Endothelial cell of umbilical vein (primary cell): ENCODE measurements around the gene ATP6V1E1. TPM values are rescaled to one million over a fixed set of nuclear protein-coding genes. Genes with fewer than 3 reads are reported as not detected.

ENCODE experiments used
- BruUV-seq: library from RNA; stranded (reverse); fragments of 400-500 nt; replicated peaks from 2 replicates; lab custom pipeline; 2021; lab: Mats Ljungman, UMichigan
- CTCF ChIA-PET: fragments of 300-600, 350-600 bp; sonication (Branson Sonifier 250); formaldehyde crosslinking; loops from one replicate; lab custom pipeline; 2021; ENCODE audit warnings: antibody characterized with exemption, inconsistent platforms; lab: Charles Lee
- POLR2A ChIA-PET: fragments of 300-600, 350-600 bp; sonication (Branson Sonifier 250); formaldehyde crosslinking; loops from one replicate; lab custom pipeline; 2021; ENCODE audit warnings: antibody characterized with exemption, inconsistent platforms; lab: Charles Lee
- DNase-seq: peaks from one replicate; pipeline ENCODE4 v3.0.0-alpha.2; 2011; ENCODE audit warnings: low read depth, low spot score
- FAIRE-seq: peaks from 2 replicates; lab custom pipeline; 2011; peaks lifted over from hg19 to GRCh38; lab: Jason Lieb, UNC
- H2AFZ ChIP-seq: 2 replicates; pipeline ENCODE4 v1.6.0; 2012; ENCODE audit warnings: low read depth, low read length, control low read depth, inconsistent platforms
- H3K27ac ChIP-seq: 2 replicates; pipeline ENCODE4 v1.5.1; 2011; ENCODE audit warnings: low read depth, mild to moderate bottlenecking, control low read depth, low read length, moderate library complexity; ENCODE audit not compliant: insufficient read depth
- H3K27me3 ChIP-seq, 2 experiments: 2 replicates each; pipeline versions ENCODE4 v1.6.0 to v1.6.1; 2011; ENCODE audit warnings: low read length in 2 of 2, mixed read lengths in 1 of 2; ENCODE audit not compliant: control insufficient read depth in 2 of 2, insufficient read depth in 2 of 2
- H3K36me3 ChIP-seq, 2 experiments: 2 replicates in 1 of 2; 3 replicates in 1 of 2; pipeline ENCODE4 v1.5.1; 2011; ENCODE audit warnings: low read length in 2 of 2, mild to moderate bottlenecking in 1 of 2, moderate library complexity in 1 of 2; ENCODE audit not compliant: control insufficient read depth in 2 of 2, insufficient read depth in 2 of 2; ENCODE audit errors: extremely low read depth in 1 of 2
- H3K4me1 ChIP-seq: 3 replicates; pipeline ENCODE4 v1.5.1; 2011; ENCODE audit warnings: mild to moderate bottlenecking, low read length; ENCODE audit not compliant: control insufficient read depth, insufficient read depth; ENCODE audit errors: extremely low read depth
- H3K4me2 ChIP-seq: 2 replicates; pipeline ENCODE4 v1.6.1; 2011; ENCODE audit warnings: low read length, control low read depth, mixed read lengths; ENCODE audit not compliant: insufficient read depth
- H3K4me3 ChIP-seq, 3 experiments: fragments of 200-600 bp in 1 of 3; sonication (generic), shearing (Covaris generic) in 1 of 3; replicated peaks in 1 of 3; 2 replicates each; pipeline ENCODE4 v1.5.1; 2011 to 2016; ENCODE audit warnings: control low read depth in 3 of 3, low read length in 3 of 3, mild to moderate bottlenecking in 2 of 3, inconsistent platforms in 1 of 3, low read depth in 1 of 3, moderate library complexity in 1 of 3; ENCODE audit not compliant: insufficient read depth in 1 of 3
- H3K79me2 ChIP-seq: 2 replicates; pipeline ENCODE4 v1.6.0; 2012; ENCODE audit warnings: low read length, inconsistent platforms; ENCODE audit not compliant: control insufficient read depth, insufficient read depth
- H3K9ac ChIP-seq: replicated peaks from 2 replicates; pipeline ENCODE3; 2011; ENCODE audit warnings: low read length, control low read depth; ENCODE audit not compliant: insufficient read depth; ENCODE audit errors: extremely low read depth
- H3K9me1 ChIP-seq: replicated peaks from 3 replicates; pipeline ENCODE4 v1.6.0; 2011; ENCODE audit warnings: mild to moderate bottlenecking, low read length; ENCODE audit not compliant: control insufficient read depth, insufficient read depth; ENCODE audit errors: extremely low read depth
- H3K9me3 ChIP-seq: replicated peaks from 2 replicates; pipeline ENCODE4 v1.5.1; 2012; ENCODE audit warnings: low read length, inconsistent platforms; ENCODE audit not compliant: control insufficient read depth, insufficient read depth
- H4K20me1 ChIP-seq: replicated peaks from 2 replicates; pipeline ENCODE3; 2011; ENCODE audit warnings: mild to moderate bottlenecking, low read length; ENCODE audit not compliant: control insufficient read depth, insufficient read depth; ENCODE audit errors: extremely low read depth
- JUN ChIP-seq: IDR thresholded peaks from 2 replicates; pipeline ENCODE4 v1.6.1; 2011; ENCODE audit warnings: borderline replicate concordance, low read depth; ENCODE audit not compliant: insufficient read length, insufficient read depth
- POLR2A ChIP-seq: IDR thresholded peaks from 2 replicates; pipeline ENCODE4 v1.6.1; 2012; ENCODE audit warnings: low read depth, mild to moderate bottlenecking, control low read depth, low read length
- dilution Hi-C: fragments of 300-500 bp; cut with MboI; formaldehyde crosslinking; loops from one replicate; pipeline ENCODE4 v1.15.0; 2019; ENCODE audit warnings: low sequenced_read_pairs; ENCODE audit not compliant: extremely low pct_ligation_motif_present
- intact Hi-C: fragments of 100-400 bp; cut with micrococcal nuclease; formaldehyde crosslinking; loops from one replicate; pipeline ENCODE4 v1.10.0; 2022
- polyA plus RNA-seq, 4 experiments: library from polyadenylated mRNA; depleted of rRNA in 3 of 4; stranded (reverse) in 3 of 4; unstranded in 1 of 4; fragments of >200 nt; gene quantifications; 2 replicates each; pipeline versions ENCODE4 v1.2.1 to v1.2.3, GENCODE V29; 2011 to 2012; ENCODE audit warnings: missing spikeins in 1 of 4
- total RNA-seq: library from RNA; stranded (reverse); gene quantifications from 2 replicates; pipeline ENCODE4 v1.2.3, GENCODE V29; 2021
- TF ChIP-seq, protein P1 (sequence below): IDR thresholded peaks from 2 replicates; pipeline ENCODE4 v1.6.1; 2011; ENCODE audit not compliant: insufficient read depth, insufficient read length
- TF ChIP-seq, protein P2 (sequence below), 2 donors: IDR thresholded peaks; 1 replicate in 1 of 2; 2 replicates in 1 of 2; pipeline ENCODE4 v1.5.1; 2011; ENCODE audit warnings: low read length in 2 of 2, mild to moderate bottlenecking in 2 of 2, moderate library complexity in 2 of 2, control low read depth in 1 of 2, inconsistent platforms in 1 of 2, low read depth in 1 of 2; ENCODE audit not compliant: insufficient read depth in 1 of 2; ENCODE audit errors: extremely low read depth in 1 of 2

Gene ATP6V1E1
- total and polyA plus RNA-seq, 2 donors (not counting 3 experiments of a cell fraction or from before 2014, with no cell fraction given) = 95.2 to 113 TPM

DNA sequence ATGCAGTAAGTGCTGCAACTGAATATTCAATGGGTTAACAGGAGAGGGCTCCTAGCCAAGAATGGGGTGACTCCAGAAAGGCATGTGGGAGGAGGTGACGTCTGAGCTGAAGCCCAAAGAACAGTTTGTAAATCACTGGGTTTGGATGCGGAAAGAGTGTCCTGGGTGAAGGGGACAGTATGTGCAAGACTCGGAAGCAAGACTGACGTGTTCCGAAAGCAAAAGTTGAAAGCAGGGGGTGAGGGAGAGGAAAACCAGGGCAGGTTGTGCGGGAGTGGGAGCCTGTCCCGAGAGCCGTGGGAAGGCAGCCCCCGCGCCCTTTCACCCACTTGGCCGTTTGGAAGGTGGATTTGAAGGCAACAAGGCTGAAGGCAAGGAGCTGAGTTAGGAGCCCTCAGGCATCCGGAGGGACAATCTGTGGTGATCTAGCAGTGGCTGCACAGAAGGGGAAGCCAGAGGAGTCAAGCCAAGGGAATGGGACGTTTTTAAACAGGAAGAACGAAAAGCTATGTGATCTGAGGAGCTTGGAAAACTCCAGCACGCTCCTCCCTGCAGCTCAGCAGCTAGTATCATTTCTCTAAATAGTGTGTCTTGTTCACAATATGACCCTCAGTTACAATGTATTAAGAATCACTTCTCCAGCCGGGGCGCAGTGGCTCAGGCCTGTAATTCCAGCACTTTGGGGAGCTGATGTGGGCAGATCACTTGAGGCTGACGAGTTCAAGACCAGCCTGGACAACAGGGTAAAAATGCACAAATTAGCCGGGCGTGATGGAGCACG is 57.5 kb downstream of the ATP6V1E1 start:
- H3K27me3 ChIP-seq = no peaks in the 10 kb centered on the region
- H3K4me3 ChIP-seq = no peak overlapping the region
- ChIA-PET POLR2A (no interaction called here), CTCF (interaction anchor here (1.2 to 3.0 kb wide), 2 partner anchors 12 to 14 kb away, joined by 4 to 16 read pairs; no protein-coding TSS in a partner anchor)
- no peaks in the 10 kb centered on the region for H4K20me1 ChIP-seq
- peaks cover 3% of the 10 kb centered on the region for H3K4me1 ChIP-seq
- H3K36me3 ChIP-seq = no peaks in the 10 kb centered on the region
- intact Hi-C loops (loop anchor here (2.0 kb wide), 1 partner anchor 36 kb away; no protein-coding TSS in a partner anchor), dilution Hi-C loops (no loop called here)
- no peak overlapping the region for H3K4me2 ChIP-seq
- no TSS peak for BruUV-seq
- TF ChIP-seq, protein P1, sequence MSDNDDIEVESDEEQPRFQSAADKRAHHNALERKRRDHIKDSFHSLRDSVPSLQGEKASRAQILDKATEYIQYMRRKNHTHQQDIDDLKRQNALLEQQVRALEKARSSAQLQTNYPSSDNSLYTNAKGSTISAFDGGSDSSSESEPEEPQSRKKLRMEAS = no peak
- TF ChIP-seq POLR2A (no peak), JUN (no peak)
- TF ChIP-seq, protein P2, sequence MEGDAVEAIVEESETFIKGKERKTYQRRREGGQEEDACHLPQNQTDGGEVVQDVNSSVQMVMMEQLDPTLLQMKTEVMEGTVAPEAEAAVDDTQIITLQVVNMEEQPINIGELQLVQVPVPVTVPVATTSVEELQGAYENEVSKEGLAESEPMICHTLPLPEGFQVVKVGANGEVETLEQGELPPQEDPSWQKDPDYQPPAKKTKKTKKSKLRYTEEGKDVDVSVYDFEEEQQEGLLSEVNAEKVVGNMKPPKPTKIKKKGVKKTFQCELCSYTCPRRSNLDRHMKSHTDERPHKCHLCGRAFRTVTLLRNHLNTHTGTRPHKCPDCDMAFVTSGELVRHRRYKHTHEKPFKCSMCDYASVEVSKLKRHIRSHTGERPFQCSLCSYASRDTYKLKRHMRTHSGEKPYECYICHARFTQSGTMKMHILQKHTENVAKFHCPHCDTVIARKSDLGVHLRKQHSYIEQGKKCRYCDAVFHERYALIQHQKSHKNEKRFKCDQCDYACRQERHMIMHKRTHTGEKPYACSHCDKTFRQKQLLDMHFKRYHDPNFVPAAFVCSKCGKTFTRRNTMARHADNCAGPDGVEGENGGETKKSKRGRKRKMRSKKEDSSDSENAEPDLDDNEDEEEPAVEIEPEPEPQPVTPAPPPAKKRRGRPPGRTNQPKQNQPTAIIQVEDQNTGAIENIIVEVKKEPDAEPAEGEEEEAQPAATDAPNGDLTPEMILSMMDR (IDR thresholded peaks at IDR 0.05; ENCODE audit: extremely low read depth in 1 of 2, insufficient read depth in 1 of 2, low read depth in 1 of 2, low read length in 2 of 2) = no peak
- H3K9me1 ChIP-seq = no peaks in the 10 kb centered on the region
- H3K27ac ChIP-seq = no peak overlapping the region
- no peaks in the 10 kb centered on the region for H3K9me3 ChIP-seq
- DNase-seq = no peak
- H3K79me2 ChIP-seq = no peaks in the 10 kb centered on the region
- H2AFZ ChIP-seq = peak overlapping the region; percentile 38
- no peak for FAIRE-seq
- no peak overlapping the region for H3K9ac ChIP-seq
